MCF 10A (cell line): Measurements from ENCODE around the gene FAM234A. TPM values are rescaled to one million over a fixed set of nuclear protein-coding genes. Genes with fewer than 3 reads are reported as not detected.

Experiments
- BruUV-seq: library from RNA; stranded (reverse); fragments of 400-500 nt; replicated peaks from 2 replicates; lab custom pipeline; 2021; lab: Mats Ljungman, UMichigan
- CTCF ChIA-PET: fragments of 300-600 bp; sonication (Branson Sonifier 250); formaldehyde crosslinking; extraction: SDS; loops from one replicate; lab custom pipeline; 2021; ENCODE audit warnings: antibody characterized with exemption, inconsistent platforms; lab: Yijun Ruan, JAX
- POLR2A ChIA-PET: fragments of 300-600, 350-650 bp; sonication (Branson Sonifier 250); formaldehyde crosslinking; extraction: SDS; loops from one replicate; lab custom pipeline; 2020; ENCODE audit warnings: antibody characterized with exemption, inconsistent platforms; lab: Yijun Ruan, JAX
- DNase-seq: peaks from one replicate; pipeline ENCODE4 v3.0.0-alpha.2; 2018; ENCODE audit not compliant: unreplicated experiment
- H3K27ac Mint-ChIP-seq: one replicate; pipeline ENCODE4 v1.8.0; 2022; ENCODE audit warnings: mild to moderate bottlenecking, low read depth, mixed read lengths; ENCODE audit not compliant: unreplicated experiment
- H3K27me3 Mint-ChIP-seq: one replicate; pipeline ENCODE4 v1.8.0; 2022; ENCODE audit warnings: mixed read lengths; ENCODE audit not compliant: insufficient read depth, unreplicated experiment
- H3K36me3 Mint-ChIP-seq: one replicate; pipeline ENCODE4 v1.8.0; 2022; ENCODE audit warnings: mild to moderate bottlenecking, moderate library complexity, mixed read lengths; ENCODE audit not compliant: insufficient read depth, unreplicated experiment
- H3K4me1 Mint-ChIP-seq: one replicate; pipeline ENCODE4 v1.8.0; 2022; ENCODE audit warnings: mixed read lengths; ENCODE audit not compliant: insufficient read depth, unreplicated experiment
- H3K4me3 Mint-ChIP-seq: one replicate; pipeline ENCODE4 v1.8.0; 2022; ENCODE audit warnings: mild to moderate bottlenecking, moderate library complexity, mixed read lengths; ENCODE audit not compliant: unreplicated experiment
- H3K9me3 Mint-ChIP-seq: one replicate; pipeline ENCODE4 v1.8.0; 2022; ENCODE audit warnings: mixed read lengths; ENCODE audit not compliant: unreplicated experiment
- CTCF ChIP-seq: fragments of 200-600 bp; IDR thresholded peaks from one replicate; pipeline ENCODE4 v1.8.0; 2022; ENCODE audit warnings: antibody characterized with exemption, mild to moderate bottlenecking; ENCODE audit not compliant: unreplicated experiment
- intact Hi-C: fragments of 100-400 bp; cut with micrococcal nuclease; formaldehyde crosslinking; loops from 2 replicates; pipeline ENCODE4 v1.14.1; 2022
- total RNA-seq: library from RNA; stranded (reverse); gene quantifications from 2 replicates; pipeline ENCODE4 v1.2.3, GENCODE V29; 2022

The FAM234A gene
- total RNA-seq, 1 experiment from 2014 or later = 67.3 TPM

GRCh38 chr16:293043-293775, 58.6 kb downstream of the FAM234A start:
- no peak overlapping the region for H3K4me3 Mint-ChIP-seq
- no peaks in the 10 kb centered on the region for H3K9me3 Mint-ChIP-seq
- POLR2A ChIA-PET = no interaction called here
- CTCF ChIA-PET = no interaction called here
- no peaks in the 10 kb centered on the region for H3K4me1 Mint-ChIP-seq
- no peaks in the 10 kb centered on the region for H3K27me3 Mint-ChIP-seq
- intact Hi-C loops = no loop called here
- DNase-seq = no peak
- no peak for TF ChIP-seq CTCF
- BruUV-seq = no TSS peak
- no peak overlapping the region for H3K27ac Mint-ChIP-seq
- H3K36me3 Mint-ChIP-seq = peaks cover 40% of the 10 kb centered on the region

- Mint-ChIP-seq H3K4me3 (no peak overlapping the region), H3K9me3 (no peaks in the 10 kb centered on the region)
Observed at GRCh38 chr16:296276-296675, 61.7 kb downstream of the FAM234A start.

GRCh38 chr16:296806-297510, 62.3 kb downstream of the FAM234A start:
- no peak for TF ChIP-seq CTCF
- Mint-ChIP-seq H3K36me3 (peaks cover 46% of the 10 kb centered on the region), H3K27ac (no peak overlapping the region), H3K9me3 (no peaks in the 10 kb centered on the region), H3K27me3 (no peaks in the 10 kb centered on the region), H3K4me3 (no peak overlapping the region), H3K4me1 (no peaks in the 10 kb centered on the region)
- CTCF ChIA-PET = interaction anchor here (0.8 kb wide), 1 partner anchor 993 kb away, joined by 5 read pairs; no protein-coding TSS in a partner anchor
- intact Hi-C loops = no loop called here
- DNase-seq = no peak
- POLR2A ChIA-PET = no interaction called here
- no TSS peak for BruUV-seq

More at GRCh38 chr16:296276-296675, 61.7 kb downstream of the FAM234A start:
- ChIA-PET CTCF (interaction anchor here (0.8 kb wide), 1 partner anchor 994 kb away, joined by 5 read pairs; no protein-coding TSS in a partner anchor), POLR2A (no interaction called here)
- intact Hi-C loops = no loop called here
- Mint-ChIP-seq H3K36me3 (peaks cover 48% of the 10 kb centered on the region), H3K27ac (no peak overlapping the region), H3K4me1 (no peaks in the 10 kb centered on the region), H3K27me3 (no peaks in the 10 kb centered on the region)
- no peak for DNase-seq
- TF ChIP-seq CTCF = no peak
- no TSS peak for BruUV-seq

- Mint-ChIP-seq H3K36me3 (peaks cover 44% of the 10 kb centered on the region), H3K4me3 (no peak overlapping the region), H3K27ac (no peak overlapping the region), H3K4me1 (no peaks in the 10 kb centered on the region), H3K9me3 (no peaks in the 10 kb centered on the region), H3K27me3 (no peaks in the 10 kb centered on the region)
- no peak for TF ChIP-seq CTCF
- intact Hi-C loops = no loop called here
- DNase-seq = no peak
- ChIA-PET POLR2A (no interaction called here), CTCF (no interaction called here)
- no TSS peak for BruUV-seq
Observed at GRCh38 chr16:297832-298231, 63.2 kb downstream of the FAM234A start.
